CD14-positive monocyte (primary cell): Measurements from ENCODE around the gene MYO16. TPM values are rescaled to one million over a fixed set of nuclear protein-coding genes. Genes with fewer than 3 reads are reported as not detected.

Experiments used
- DNase-seq, 3 donors: peaks; one replicate each; pipeline ENCODE4 v3.0.0-alpha.2; 2011 to 2022
- H2AFZ ChIP-seq: 2 replicates; pipeline ENCODE4 v1.6.0; 2012; ENCODE audit warnings: mild to moderate bottlenecking, low read depth, low read length, inconsistent platforms; ENCODE audit not compliant: insufficient read depth, poor library complexity, severe bottlenecking
- H3K27ac ChIP-seq, 2 donors: 1 replicate in 1 of 2; 2 replicates in 1 of 2; pipeline ENCODE4 v1.5.1; 2012 to 2013; ENCODE audit warnings: low read length in 2 of 2, control low read depth in 1 of 2, inconsistent platforms in 1 of 2, low read depth in 1 of 2, mild to moderate bottlenecking in 1 of 2
- H3K27me3 ChIP-seq, 2 donors: one replicate each; pipeline versions ENCODE4 v1.6.0 to v1.6.1; 2011 to 2013; ENCODE audit warnings: low read length in 2 of 2; ENCODE audit not compliant: control insufficient read depth in 2 of 2, insufficient read depth in 2 of 2
- H3K36me3 ChIP-seq, 2 donors: replicated peaks in 1 of 2; 1 replicate in 1 of 2; 2 replicates in 1 of 2; pipeline versions ENCODE4 v1.5.1 to v1.6.1; 2012 to 2013; ENCODE audit warnings: low read length in 2 of 2, control low read depth in 1 of 2, inconsistent platforms in 1 of 2, mild to moderate bottlenecking in 1 of 2; ENCODE audit not compliant: insufficient read depth in 2 of 2, control insufficient read depth in 1 of 2
- H3K4me1 ChIP-seq, 2 donors: 1 replicate in 1 of 2; 2 replicates in 1 of 2; pipeline versions ENCODE4 v1.5.1 to v1.6.1; 2012 to 2013; ENCODE audit warnings: low read length in 2 of 2, control low read depth in 1 of 2, inconsistent platforms in 1 of 2, mild to moderate bottlenecking in 1 of 2, moderate library complexity in 1 of 2; ENCODE audit not compliant: insufficient read depth in 2 of 2, control insufficient read depth in 1 of 2
- H3K4me2 ChIP-seq: replicated peaks from 2 replicates; pipeline ENCODE3; 2012; ENCODE audit warnings: low read length, moderate library complexity, mild to moderate bottlenecking; ENCODE audit not compliant: poor library complexity, severe bottlenecking; ENCODE audit errors: extremely low read depth
- H3K4me3 ChIP-seq, 3 experiments: fragments of 200-600 bp in 1 of 3; sonication (generic) in 1 of 3; replicated peaks in 1 of 3; 1 replicate in 2 of 3; 2 replicates in 1 of 3; pipeline ENCODE4 v1.5.1; 2011 to 2013; ENCODE audit warnings: low read length in 3 of 3, mild to moderate bottlenecking in 3 of 3, control low read depth in 2 of 3, low read depth in 2 of 3, inconsistent platforms in 1 of 3, moderate library complexity in 1 of 3
- H3K79me2 ChIP-seq: 2 replicates; pipeline ENCODE4 v1.6.0; 2012; ENCODE audit warnings: mild to moderate bottlenecking, control low read depth, inconsistent platforms, low read length, moderate library complexity; ENCODE audit not compliant: insufficient read depth
- H3K9ac ChIP-seq: 2 replicates; pipeline ENCODE4 v1.6.0; 2017; ENCODE audit warnings: low read length, mild to moderate bottlenecking; ENCODE audit not compliant: insufficient read depth, poor library complexity, severe bottlenecking
- H3K9me3 ChIP-seq, 2 donors: replicated peaks in 1 of 2; 1 replicate in 1 of 2; 2 replicates in 1 of 2; pipeline versions ENCODE4 v1.5.1 to v1.6.1; 2012 to 2013; ENCODE audit warnings: low read length in 2 of 2, control low read depth in 1 of 2; ENCODE audit not compliant: control insufficient read depth in 1 of 2, insufficient read depth in 1 of 2
- H4K20me1 ChIP-seq: 2 replicates; pipeline ENCODE4 v1.6.0; 2012; ENCODE audit warnings: mild to moderate bottlenecking, low read length, control low read depth, moderate library complexity; ENCODE audit not compliant: insufficient read depth
- H3K27ac Mint-ChIP-seq, 7 donors: one replicate each; pipeline ENCODE4 v1.8.0; 2020; ENCODE audit warnings: mild to moderate bottlenecking in 7 of 7, mixed read lengths in 7 of 7, moderate library complexity in 6 of 7, inconsistent platforms in 2 of 7
- H3K27me3 Mint-ChIP-seq, 3 donors: one replicate each; pipeline ENCODE4 v1.8.0; 2021 to 2022; ENCODE audit warnings: low read depth in 3 of 3, mild to moderate bottlenecking in 3 of 3, mixed read lengths in 3 of 3, moderate library complexity in 3 of 3, inconsistent platforms in 1 of 3
- H3K36me3 Mint-ChIP-seq, 2 donors: one replicate each; pipeline ENCODE4 v1.8.0; 2020; ENCODE audit warnings: mixed read lengths in 2 of 2, inconsistent platforms in 1 of 2, mild to moderate bottlenecking in 1 of 2
- H3K4me1 Mint-ChIP-seq: one replicate; pipeline ENCODE4 v1.8.0; 2020; ENCODE audit warnings: mild to moderate bottlenecking, mixed read lengths
- H3K4me3 Mint-ChIP-seq, 2 donors: one replicate each; pipeline ENCODE4 v1.8.0; 2020; ENCODE audit warnings: mild to moderate bottlenecking in 2 of 2, mixed read lengths in 2 of 2, moderate library complexity in 1 of 2
- H3K9me3 Mint-ChIP-seq, 7 donors: one replicate each; pipeline ENCODE4 v1.8.0; 2020 to 2022; ENCODE audit warnings: mixed read lengths in 7 of 7, mild to moderate bottlenecking in 6 of 7, moderate library complexity in 6 of 7, inconsistent platforms in 2 of 7
- CTCF ChIP-seq: fragments of 200-600 bp; IDR thresholded peaks from one replicate; pipeline ENCODE4 v1.8.0; 2022; ENCODE audit warnings: antibody characterized with exemption, mild to moderate bottlenecking
- WGBS: methylation state at CpG from one replicate; pipeline ENCODE4 v1.1.5; 2013; ENCODE audit warnings: missing lambda C conversion rate; ENCODE audit not compliant: insufficient coverage; 5-methylcytosine and 5-hydroxymethylcytosine counted together
- intact Hi-C, 2 donors: fragments of 100-400 bp; cut with micrococcal nuclease; formaldehyde crosslinking; loops; one replicate each; pipeline versions ENCODE4 v1.15.0 to v1.15.1; 2023
- polyA plus RNA-seq, 3 donors: library from polyadenylated mRNA; depleted of rRNA in 1 of 3; unstranded in 2 of 3; stranded (reverse) in 1 of 3; fragments of 300-500 nt in 2 of 3; fragments of >200 nt in 1 of 3; fragmentation: Illumina TruSeq in 2 of 3; gene quantifications; 1 replicate in 2 of 3; 2 replicates in 1 of 3; pipeline ENCODE4 v1.2.3, GENCODE V29; 2012 to 2021

MYO16 gene
- polyA plus RNA-seq, 3 donors = not detected

GRCh38 chr13:109123971-109124370 is 494.6 kb downstream of the MYO16 start:
- H3K4me1 ChIP-seq = no peaks in the 10 kb centered on the region
- WGBS = 100% methylated on average over 1 of the region's 2 CpGs
- H3K27me3 Mint-ChIP-seq = peaks cover 0 to 2% (median 2%) of the 10 kb centered on the region in 3 donors
- no peak overlapping the region for H3K4me2 ChIP-seq
- no peak overlapping the region for H3K4me3 Mint-ChIP-seq
- H3K27ac Mint-ChIP-seq = no peak overlapping the region
- H3K79me2 ChIP-seq = no peaks in the 10 kb centered on the region
- no peaks in the 10 kb centered on the region for H3K9me3 ChIP-seq
- no peaks in the 10 kb centered on the region for H4K20me1 ChIP-seq
- peaks cover 4% of the 10 kb centered on the region for H3K4me1 Mint-ChIP-seq
- no peak for DNase-seq
- intact Hi-C loops = no loop called here
- H3K9me3 Mint-ChIP-seq = peaks cover 0 to 6% (median 0%) of the 10 kb centered on the region in 7 donors
- no peak overlapping the region for H3K4me3 ChIP-seq
- no peaks in the 10 kb centered on the region for H3K36me3 Mint-ChIP-seq
- no peaks in the 10 kb centered on the region for H3K27me3 ChIP-seq
- no peak overlapping the region for H3K27ac ChIP-seq
- no peaks in the 10 kb centered on the region for H3K36me3 ChIP-seq
- no peak overlapping the region for H3K9ac ChIP-seq
- TF ChIP-seq CTCF = no peak
- no peak overlapping the region for H2AFZ ChIP-seq

DNA sequence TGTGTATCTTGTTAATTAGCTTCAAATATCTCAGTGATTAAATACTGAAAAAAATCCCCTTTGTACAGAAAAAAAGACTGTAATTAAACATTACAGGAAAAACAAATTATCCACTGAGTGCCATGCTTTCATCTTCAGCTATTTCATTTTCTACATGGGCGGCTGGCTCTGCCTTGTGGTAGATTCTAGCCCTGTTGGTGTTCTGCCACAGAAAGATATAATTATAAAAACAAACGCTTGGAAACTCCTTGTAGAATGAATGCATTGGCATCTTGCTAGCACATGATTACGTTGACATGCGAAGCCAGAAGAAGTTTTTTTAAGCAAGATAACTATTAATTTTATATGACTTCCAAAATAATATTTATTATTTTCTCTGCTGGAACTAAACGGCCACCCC is 496.8 kb downstream of the MYO16 start:
- intact Hi-C loops = no loop called here
- Histone ChIP-seq H2AFZ (no peak overlapping the region), H4K20me1 (no peaks in the 10 kb centered on the region), H3K27ac (no peak overlapping the region), H3K9me3 (no peaks in the 10 kb centered on the region), H3K36me3 (no peaks in the 10 kb centered on the region), H3K4me2 (no peak overlapping the region), H3K79me2 (no peaks in the 10 kb centered on the region), H3K9ac (no peak overlapping the region), H3K4me1 (peaks cover 9% of the 10 kb centered on the region in 2 donors), H3K4me3 (no peak overlapping the region), H3K27me3 (no peaks in the 10 kb centered on the region)
- H3K36me3 Mint-ChIP-seq = no peaks in the 10 kb centered on the region
- peaks cover 11% of the 10 kb centered on the region for H3K4me1 Mint-ChIP-seq
- no peak for DNase-seq
- WGBS = no CpG with 5 or more reads among the region's 5 CpGs
- H3K27me3 Mint-ChIP-seq = peaks cover 0 to 2% (median 2%) of the 10 kb centered on the region in 3 donors
- H3K4me3 Mint-ChIP-seq = no peak overlapping the region
- peaks cover 0 to 4% (median 0%) of the 10 kb centered on the region in 7 donors for H3K9me3 Mint-ChIP-seq
- H3K27ac Mint-ChIP-seq = no peak overlapping the region
- no peak for TF ChIP-seq CTCF
